Neural cell (in vitro differentiated cells): Measurements from ENCODE around the gene HSD17B4. TPM values are rescaled to one million over a fixed set of nuclear protein-coding genes. Genes with fewer than 3 reads are reported as not detected.

Experiments
- H2AFZ ChIP-seq: fragments of 200-600, 300-800 bp; sonication (generic), shearing (Covaris generic); 2 replicates; pipeline ENCODE4 v1.6.0; 2014; ENCODE audit warnings: low read depth, mild to moderate bottlenecking, antibody characterized with exemption, low read length, moderate library complexity
- H3F3A ChIP-seq: fragments of 200-600 bp; shearing (Covaris generic); 2 replicates; pipeline ENCODE4 v1.6.1; 2016; ENCODE audit warnings: mild to moderate bottlenecking, moderate library complexity, mixed read lengths, antibody characterized with exemption, low read length; ENCODE audit not compliant: insufficient read depth, poor library complexity, severe bottlenecking
- H3K27ac ChIP-seq: fragments of 200-600, 300-800 bp; sonication (generic), shearing (Covaris generic); 2 replicates; pipeline ENCODE4 v1.5.1; 2014; ENCODE audit warnings: mild to moderate bottlenecking, low read length, moderate library complexity
- H3K27me3 ChIP-seq: fragments of 300-800, 200-600 bp; sonication (generic), shearing (Covaris generic); 2 replicates; pipeline ENCODE4 v1.6.0; 2014; ENCODE audit warnings: mild to moderate bottlenecking, low read depth, low read length, moderate library complexity; ENCODE audit not compliant: insufficient read depth
- H3K36me3 ChIP-seq: fragments of 300-800, 200-600 bp; sonication (generic), shearing (Covaris generic); 2 replicates; pipeline ENCODE4 v1.5.1; 2014; ENCODE audit warnings: mild to moderate bottlenecking, antibody characterized with exemption, low read length, moderate library complexity; ENCODE audit not compliant: insufficient read depth
- H3K4me2 ChIP-seq: fragments of 300-800, 200-600 bp; sonication (generic), shearing (Covaris generic); 2 replicates; pipeline ENCODE4 v1.6.0; 2014; ENCODE audit warnings: mild to moderate bottlenecking, low read length
- H3K4me3 ChIP-seq: fragments of 300-800, 200-600 bp; sonication (generic), shearing (Covaris generic); 2 replicates; pipeline ENCODE4 v1.5.1; 2014; ENCODE audit warnings: mild to moderate bottlenecking, low read length, moderate library complexity
- H3K79me2 ChIP-seq: fragments of 200-600 bp; shearing (Covaris generic); replicated peaks from 2 replicates; pipeline ENCODE4 v1.6.0; 2014; ENCODE audit warnings: mild to moderate bottlenecking, low read length, moderate library complexity; ENCODE audit not compliant: insufficient read depth
- H3K9ac ChIP-seq: fragments of 300-800, 200-600 bp; sonication (generic), shearing (Covaris generic); 2 replicates; pipeline ENCODE4 v1.6.1; 2016; ENCODE audit warnings: mild to moderate bottlenecking, low read length, mixed read lengths
- H3K9me2 ChIP-seq: fragments of 200-600 bp; shearing (Covaris generic); 2 replicates; pipeline ENCODE4 v1.6.1; 2016; ENCODE audit warnings: mild to moderate bottlenecking, low read length, mixed read lengths; ENCODE audit not compliant: insufficient read depth
- H3K9me3 ChIP-seq: fragments of 200-600, 300-800 bp; sonication (generic), shearing (Covaris generic); 2 replicates; pipeline ENCODE4 v1.6.1; 2016; ENCODE audit warnings: mild to moderate bottlenecking, mixed run types, low read length, moderate library complexity, mixed read lengths
- H4K20me1 ChIP-seq: fragments of 200-600 bp; shearing (Covaris generic); 2 replicates; pipeline ENCODE4 v1.6.1; 2016; ENCODE audit warnings: mild to moderate bottlenecking, mixed run types; ENCODE audit not compliant: insufficient read depth
- EP300 ChIP-seq: fragments of 450-650 bp; conservative IDR thresholded peaks from 2 replicates; pipeline ENCODE4 v1.6.1; 2014; ENCODE audit warnings: antibody characterized with exemption, mild to moderate bottlenecking, moderate library complexity; ENCODE audit not compliant: poor library complexity, severe bottlenecking
- EZH2 ChIP-seq: fragments of 200-600, 300-800 bp; shearing (Covaris generic), sonication (generic); IDR thresholded peaks from 2 replicates; pipeline ENCODE4 v1.6.1; 2014; ENCODE audit warnings: antibody characterized with exemption, low read length, borderline replicate concordance, mild to moderate bottlenecking; ENCODE audit not compliant: insufficient read depth, poor library complexity, severe bottlenecking
- MXI1 ChIP-seq: fragments of 450-650 bp; conservative IDR thresholded peaks from 2 replicates; pipeline ENCODE4 v1.6.1; 2014; ENCODE audit warnings: antibody characterized with exemption, mild to moderate bottlenecking; ENCODE audit not compliant: poor library complexity, severe bottlenecking
- POLR2AphosphoS5 ChIP-seq: IDR thresholded peaks from 2 replicates; pipeline ENCODE4 v1.6.1; 2012
- RAD21 ChIP-seq: fragments of 450-650 bp; conservative IDR thresholded peaks from 2 replicates; pipeline ENCODE4 v1.6.1; 2014; ENCODE audit warnings: antibody characterized with exemption, mild to moderate bottlenecking, moderate library complexity
- SMC3 ChIP-seq: fragments of 450-650 bp; conservative IDR thresholded peaks from 2 replicates; pipeline ENCODE4 v1.6.1; 2014; ENCODE audit warnings: antibody characterized with exemption, mild to moderate bottlenecking, moderate library complexity; ENCODE audit not compliant: poor library complexity
- TAF1 ChIP-seq: IDR thresholded peaks from 2 replicates; pipeline ENCODE4 v1.6.1; 2012; ENCODE audit warnings: low read depth
- polyA plus RNA-seq: library from polyadenylated mRNA; depleted of rRNA; stranded (reverse); fragments of >200 nt; gene quantifications from 2 replicates; pipeline ENCODE4 v1.2.3, GENCODE V29; 2014
- small RNA-seq, 3 experiments: library from RNA; depleted of rRNA; stranded (forward); fragments of <200 nt; gene quantifications; one replicate each; pipeline ENCODE3, GENCODE V24; 2012
- TF ChIP-seq, protein P1 (sequence below): fragments of 450-650 bp; IDR thresholded peaks from 2 replicates; pipeline ENCODE4 v1.5.1; 2014; ENCODE audit warnings: antibody characterized with exemption, mild to moderate bottlenecking, moderate library complexity; ENCODE audit not compliant: poor library complexity, severe bottlenecking
- TF ChIP-seq, protein P2 (sequence below): IDR thresholded peaks from 2 replicates; pipeline ENCODE4 v1.6.1; 2012; ENCODE audit warnings: borderline replicate concordance

HSD17B4 gene
- polyA plus RNA-seq, 1 donor from 2014 or later, result 244 TPM

DNA sequence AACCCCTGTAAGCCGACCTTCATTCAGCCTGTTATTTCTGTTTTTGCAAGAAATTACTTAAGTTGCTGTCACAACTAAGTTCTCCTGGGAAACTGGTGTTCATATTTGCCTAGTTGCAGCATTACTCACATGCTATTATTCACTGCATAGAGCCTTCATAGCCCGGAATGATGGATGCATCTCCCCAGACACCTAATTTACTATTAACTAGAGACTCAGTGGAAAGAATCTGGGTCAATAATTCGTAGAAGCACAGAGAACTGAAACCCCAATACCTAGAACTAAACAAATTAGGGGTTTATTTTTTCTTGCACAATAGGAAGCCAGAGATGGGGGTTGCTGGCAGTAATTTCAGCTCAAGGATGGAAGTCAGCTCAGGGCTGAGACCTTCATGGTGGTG lies 131.4 kb downstream of the HSD17B4 start:
- H3K27me3 ChIP-seq, result no peaks in the 10 kb centered on the region

More for the DNA sequence above, 131.4 kb downstream of the HSD17B4 start:
- Histone ChIP-seq H3K9me3 (no peaks in the 10 kb centered on the region), H2AFZ (no peak overlapping the region), H3K4me2 (no peak overlapping the region), H3K36me3 (no peaks in the 10 kb centered on the region), H3K27ac (no peak overlapping the region), H3K79me2 (no peaks in the 10 kb centered on the region), H3K4me3 (no peak overlapping the region), H3F3A (no peaks in the 10 kb centered on the region), H3K9ac (no peak overlapping the region), H3K9me2 (no peaks in the 10 kb centered on the region), H4K20me1 (no peaks in the 10 kb centered on the region)
- TF ChIP-seq RAD21 (no peak), POLR2AphosphoS5 (no peak), SMC3 (no peak), MXI1 (no peak), TAF1 (no peak), EZH2 (no peak), EP300 (no peak)
- TF ChIP-seq, protein P1, sequence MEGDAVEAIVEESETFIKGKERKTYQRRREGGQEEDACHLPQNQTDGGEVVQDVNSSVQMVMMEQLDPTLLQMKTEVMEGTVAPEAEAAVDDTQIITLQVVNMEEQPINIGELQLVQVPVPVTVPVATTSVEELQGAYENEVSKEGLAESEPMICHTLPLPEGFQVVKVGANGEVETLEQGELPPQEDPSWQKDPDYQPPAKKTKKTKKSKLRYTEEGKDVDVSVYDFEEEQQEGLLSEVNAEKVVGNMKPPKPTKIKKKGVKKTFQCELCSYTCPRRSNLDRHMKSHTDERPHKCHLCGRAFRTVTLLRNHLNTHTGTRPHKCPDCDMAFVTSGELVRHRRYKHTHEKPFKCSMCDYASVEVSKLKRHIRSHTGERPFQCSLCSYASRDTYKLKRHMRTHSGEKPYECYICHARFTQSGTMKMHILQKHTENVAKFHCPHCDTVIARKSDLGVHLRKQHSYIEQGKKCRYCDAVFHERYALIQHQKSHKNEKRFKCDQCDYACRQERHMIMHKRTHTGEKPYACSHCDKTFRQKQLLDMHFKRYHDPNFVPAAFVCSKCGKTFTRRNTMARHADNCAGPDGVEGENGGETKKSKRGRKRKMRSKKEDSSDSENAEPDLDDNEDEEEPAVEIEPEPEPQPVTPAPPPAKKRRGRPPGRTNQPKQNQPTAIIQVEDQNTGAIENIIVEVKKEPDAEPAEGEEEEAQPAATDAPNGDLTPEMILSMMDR, result no peak
- TF ChIP-seq, protein P2, sequence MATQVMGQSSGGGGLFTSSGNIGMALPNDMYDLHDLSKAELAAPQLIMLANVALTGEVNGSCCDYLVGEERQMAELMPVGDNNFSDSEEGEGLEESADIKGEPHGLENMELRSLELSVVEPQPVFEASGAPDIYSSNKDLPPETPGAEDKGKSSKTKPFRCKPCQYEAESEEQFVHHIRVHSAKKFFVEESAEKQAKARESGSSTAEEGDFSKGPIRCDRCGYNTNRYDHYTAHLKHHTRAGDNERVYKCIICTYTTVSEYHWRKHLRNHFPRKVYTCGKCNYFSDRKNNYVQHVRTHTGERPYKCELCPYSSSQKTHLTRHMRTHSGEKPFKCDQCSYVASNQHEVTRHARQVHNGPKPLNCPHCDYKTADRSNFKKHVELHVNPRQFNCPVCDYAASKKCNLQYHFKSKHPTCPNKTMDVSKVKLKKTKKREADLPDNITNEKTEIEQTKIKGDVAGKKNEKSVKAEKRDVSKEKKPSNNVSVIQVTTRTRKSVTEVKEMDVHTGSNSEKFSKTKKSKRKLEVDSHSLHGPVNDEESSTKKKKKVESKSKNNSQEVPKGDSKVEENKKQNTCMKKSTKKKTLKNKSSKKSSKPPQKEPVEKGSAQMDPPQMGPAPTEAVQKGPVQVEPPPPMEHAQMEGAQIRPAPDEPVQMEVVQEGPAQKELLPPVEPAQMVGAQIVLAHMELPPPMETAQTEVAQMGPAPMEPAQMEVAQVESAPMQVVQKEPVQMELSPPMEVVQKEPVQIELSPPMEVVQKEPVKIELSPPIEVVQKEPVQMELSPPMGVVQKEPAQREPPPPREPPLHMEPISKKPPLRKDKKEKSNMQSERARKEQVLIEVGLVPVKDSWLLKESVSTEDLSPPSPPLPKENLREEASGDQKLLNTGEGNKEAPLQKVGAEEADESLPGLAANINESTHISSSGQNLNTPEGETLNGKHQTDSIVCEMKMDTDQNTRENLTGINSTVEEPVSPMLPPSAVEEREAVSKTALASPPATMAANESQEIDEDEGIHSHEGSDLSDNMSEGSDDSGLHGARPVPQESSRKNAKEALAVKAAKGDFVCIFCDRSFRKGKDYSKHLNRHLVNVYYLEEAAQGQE, result no peak

Small RNAs within 50 kb of the gene (small RNA-seq; reads per million reads assigned to genes)
- gene RNA5SP190, result 0.59 to 1.6 (median 0.81) reads per million in 3 experiments

Other genes starting within 250 kb of the HSD17B4 start
- gene TNFAIP8, start 96.5 kb upstream of the HSD17B4 start, polyA plus RNA-seq, result 0.26 and 1.1 TPM in 2 replicates
- gene FAM170A, start 177.1 kb downstream of the HSD17B4 start, polyA plus RNA-seq, result not detected in 2 replicates